Caki2 (cell line): ENCODE data around the gene GABBR1. TPM values are rescaled to one million over a fixed set of nuclear protein-coding genes. Genes with fewer than 3 reads are reported as not detected.

Experiments used
- DNase-seq: peaks from one replicate; pipeline ENCODE4 v3.0.0-alpha.2; 2015; ENCODE audit warnings: low read depth
- in situ Hi-C: cut with HindIII; loops from 2 replicates; pipeline ENCODE4 v1.10.0; 2016; ENCODE audit warnings: low sequenced_read_pairs, low pct_unique_long_range_greater_than_20kb, mixed read lengths
- total RNA-seq: library from RNA; depleted of rRNA; stranded (reverse); fragments of >200 nt; shearing (Covaris generic); gene quantifications from 2 replicates; pipeline ENCODE4 v1.2.3, GENCODE V29; 2014; ENCODE audit warnings: low replicate concordance

The GABBR1 gene
- total RNA-seq, 1 experiment from 2014 or later, result 1.6 TPM

GRCh38 chr6:29661071-29661470 is 28.1 kb upstream of the GABBR1 start:
- DNase-seq, result no peak
- in situ Hi-C loops, result no loop called here

DNA sequence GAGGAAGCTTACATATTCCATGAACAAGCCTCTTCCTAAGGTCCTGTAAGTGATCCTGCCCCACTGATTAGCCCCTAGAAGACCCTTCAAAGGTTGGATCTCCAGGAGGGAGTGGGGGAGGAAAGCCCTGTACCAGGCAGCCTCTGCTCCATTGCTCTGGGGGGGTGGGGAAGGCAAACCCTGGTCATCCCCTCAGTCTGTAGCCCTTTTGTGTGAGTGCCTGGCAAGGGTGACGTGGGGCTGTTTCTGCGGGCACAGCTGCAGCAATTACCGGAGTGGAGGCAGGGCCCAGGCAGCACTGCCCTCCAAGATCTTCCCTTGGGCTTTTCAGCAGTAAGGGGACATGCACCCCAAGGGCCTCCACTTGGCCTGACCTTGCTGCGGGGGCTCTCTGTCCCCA is 23.8 kb upstream of the GABBR1 start, which contains the start of gene MOG:
Gene MOG (plus strand): TSS at position 295 of the 400 bp plus-strand sequence. CDS start 118 bp downstream, outside the sequence.
- no peak for DNase-seq
- in situ Hi-C loops, result no loop called here

GRCh38 chr6:29656157-29656556 is 23.2 kb upstream of the GABBR1 start:
- in situ Hi-C loops, result no loop called here

GRCh38 chr6:29655658-29656057 is 22.7 kb upstream of the GABBR1 start:
- in situ Hi-C loops, result no loop called here
- DNase-seq, result no peak

More at GRCh38 chr6:29656157-29656556, 23.2 kb upstream of the GABBR1 start:
- no peak for DNase-seq

- DNase-seq, result peak; percentile 36
- in situ Hi-C loops, result no loop called here
Measured at GRCh38 chr6:29653452-29654038, 20.6 kb upstream of the GABBR1 start.

GRCh38 chr6:29652198-29652584 is 19.2 kb upstream of the GABBR1 start:
- no peak for DNase-seq
- in situ Hi-C loops, result no loop called here

DNA sequence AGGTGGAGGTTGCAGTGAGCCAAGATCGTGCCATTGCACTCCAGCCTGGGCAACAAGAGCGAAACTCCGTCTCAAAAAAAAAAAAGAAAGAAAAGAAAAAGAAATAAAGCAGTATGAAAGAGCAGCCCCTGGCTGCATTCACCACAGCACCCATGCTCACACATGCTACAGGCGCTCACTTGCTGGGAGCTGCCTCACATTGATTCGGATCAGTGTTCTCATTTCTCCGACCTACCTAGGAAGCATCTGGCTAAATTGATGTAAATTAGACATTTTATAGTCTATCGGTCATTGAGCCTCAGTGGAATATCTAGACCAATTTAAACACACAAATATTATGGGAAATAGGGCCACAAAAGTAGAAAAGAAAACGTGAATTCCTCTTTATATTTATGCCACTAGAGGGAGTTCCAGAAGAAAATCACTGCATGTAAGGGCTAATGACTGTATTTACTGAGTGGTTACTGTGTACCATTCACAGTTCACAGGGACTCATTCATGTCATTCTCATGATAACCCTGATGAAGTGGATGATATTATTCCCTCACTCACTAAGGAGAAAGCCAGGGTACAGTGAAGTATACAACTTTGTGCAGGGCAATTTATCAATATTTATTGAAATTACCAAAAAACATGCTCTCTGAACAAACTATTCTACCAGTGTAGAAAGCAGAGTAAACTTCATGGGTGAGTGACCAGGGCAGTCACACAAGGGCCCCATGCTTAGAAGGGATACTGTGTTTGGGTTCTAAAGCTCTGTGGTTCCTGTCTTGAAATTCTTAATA is 18.6 kb upstream of the GABBR1 start:
- peak; percentile 50 for DNase-seq
- in situ Hi-C loops, result no loop called here

DNA sequence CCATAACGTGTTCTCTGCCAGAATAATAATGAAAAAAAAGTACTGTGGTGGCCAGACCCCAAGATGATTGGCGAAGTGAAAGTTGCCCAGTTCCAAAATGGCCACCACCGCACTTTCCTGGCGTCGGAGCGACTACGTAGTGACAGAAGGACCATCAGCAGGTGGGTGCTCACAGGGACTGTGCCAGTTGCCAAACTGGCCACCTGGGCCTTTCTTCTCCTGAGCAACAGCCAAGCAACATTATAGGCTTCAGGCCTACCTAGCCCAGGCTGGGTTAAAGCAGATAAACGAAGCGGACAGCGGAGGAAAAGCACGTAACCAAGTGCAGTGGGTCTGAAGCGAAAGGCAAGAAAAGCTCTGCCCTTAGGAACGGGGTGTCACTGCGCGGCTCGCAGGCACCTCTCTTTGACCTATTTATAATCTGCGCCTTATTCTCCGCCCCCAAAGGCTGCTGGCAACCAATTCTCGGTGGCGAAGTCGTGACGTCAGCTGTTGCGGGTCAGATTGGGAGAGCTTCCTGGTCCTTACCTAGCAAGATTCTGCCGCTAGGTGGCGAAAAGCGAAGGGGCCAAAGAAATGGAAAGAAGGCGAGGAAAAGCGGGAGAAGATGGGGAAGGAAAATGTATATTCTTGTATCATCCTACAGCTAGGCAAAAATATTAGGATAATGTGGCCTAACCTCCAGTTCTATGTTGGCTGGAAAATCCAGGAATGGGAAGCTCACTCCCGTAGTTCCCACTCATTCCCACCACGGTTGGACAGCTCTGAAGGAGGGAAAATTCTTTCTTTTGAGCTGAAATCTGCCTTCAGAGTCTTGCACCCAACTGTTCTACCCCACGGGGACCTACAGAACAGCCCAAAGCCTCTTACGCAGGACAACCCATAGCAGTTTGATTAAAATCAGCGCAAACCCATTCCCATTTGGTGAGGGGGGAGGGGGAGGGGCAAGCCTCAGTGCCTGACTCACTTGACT is 17.0 kb upstream of the GABBR1 start:
- in situ Hi-C loops, result no loop called here
- DNase-seq, result peak; percentile 95

DNA sequence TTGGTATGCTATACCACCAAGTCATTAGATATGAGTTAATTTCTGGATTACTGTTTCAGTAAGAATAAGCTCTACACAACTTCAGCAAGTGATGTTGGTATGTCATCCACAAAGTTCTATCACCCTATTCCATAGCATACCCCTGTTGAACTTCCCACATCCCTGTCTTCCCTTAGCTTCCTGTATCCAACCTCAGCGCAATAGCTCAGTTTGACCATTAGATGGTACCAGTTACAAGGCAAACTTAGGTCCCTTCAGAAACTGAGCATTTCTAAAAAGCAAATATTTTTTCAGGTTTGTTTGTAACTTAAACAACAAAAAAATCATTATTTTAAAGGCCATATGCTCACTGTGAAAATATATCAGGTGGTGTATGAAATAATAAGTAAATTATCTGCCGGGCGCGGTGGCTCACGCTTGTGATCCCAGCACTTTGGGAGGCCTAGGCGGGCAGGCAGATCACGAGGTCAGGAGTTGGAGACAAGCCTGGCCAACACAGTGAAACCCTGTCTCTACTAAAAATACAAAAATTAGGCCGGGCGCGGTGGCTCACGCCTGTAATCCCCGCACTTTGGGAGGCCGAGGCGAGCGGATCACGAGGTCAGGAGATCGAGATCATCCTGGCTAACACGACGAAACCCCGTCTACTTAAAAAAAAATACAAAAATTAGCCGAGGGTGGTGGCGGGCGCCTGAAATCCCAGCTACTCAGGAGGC is 15.1 kb upstream of the GABBR1 start:
- in situ Hi-C loops, result no loop called here
- DNase-seq, result no peak

DNA sequence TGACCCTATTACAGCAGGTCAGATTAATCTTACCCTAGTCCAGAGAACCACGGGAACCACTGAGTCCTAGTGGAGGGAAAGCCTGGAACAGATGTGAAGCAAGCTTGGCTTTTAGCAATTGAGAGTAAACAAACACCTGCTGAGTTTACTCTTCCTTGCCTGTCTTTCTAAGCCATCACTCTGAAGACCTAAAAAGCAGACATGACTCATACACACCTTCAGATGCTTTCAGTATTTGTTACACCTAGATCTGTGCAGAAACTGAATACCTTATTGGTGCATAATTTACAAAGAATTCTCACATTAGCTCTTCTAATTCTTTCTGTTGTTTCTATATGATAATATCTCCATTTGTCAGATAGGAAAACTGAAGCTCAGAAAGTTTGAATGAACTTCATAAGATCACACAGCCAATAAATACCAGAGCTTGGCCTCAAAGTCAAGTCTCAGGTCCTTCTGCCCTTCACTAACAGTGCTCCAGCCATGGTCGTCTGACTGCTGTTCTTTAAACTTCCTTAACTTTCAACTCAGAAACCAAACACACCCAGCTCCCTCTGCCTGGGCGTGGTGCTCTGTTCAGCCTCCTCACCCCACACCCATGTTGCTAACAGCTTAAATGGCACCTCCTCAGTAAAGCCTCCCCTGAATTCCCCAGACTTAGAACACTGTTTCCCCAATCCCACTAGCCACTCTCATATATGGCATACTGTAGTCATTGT is 8.6 kb upstream of the GABBR1 start:
- DNase-seq, result no peak
- in situ Hi-C loops, result no loop called here

GRCh38 chr6:29637247-29637646 is 4.3 kb upstream of the GABBR1 start:
- no peak for DNase-seq

DNA sequence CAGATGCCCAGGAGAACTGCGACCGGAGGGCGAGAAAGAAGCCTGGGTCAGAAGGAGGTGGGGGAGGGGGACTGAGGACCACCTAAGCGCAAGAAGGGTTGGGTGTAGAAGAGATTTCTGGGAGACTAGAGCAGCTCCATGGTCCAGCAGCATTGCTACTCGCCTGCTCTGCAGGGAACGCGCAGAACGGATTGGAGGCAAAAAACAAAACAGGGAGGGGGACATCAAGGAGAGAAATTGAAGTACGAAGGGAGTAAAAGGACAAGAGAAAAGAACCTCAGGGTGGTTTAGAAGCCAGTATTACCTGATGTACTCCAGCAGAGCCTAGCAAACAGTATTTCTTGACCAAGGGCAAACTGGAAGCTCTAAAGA is 537 bp upstream of the GABBR1 start:
- in situ Hi-C loops, result no loop called here
- DNase-seq, result no peak

More at GRCh38 chr6:29637247-29637646, 4.3 kb upstream of the GABBR1 start:
- in situ Hi-C loops, result no loop called here

- in situ Hi-C loops, result no loop called here
- DNase-seq, result peak; percentile 53
Measured at GRCh38 chr6:29631860-29632731, 887 bp downstream of the GABBR1 start.

- in situ Hi-C loops, result no loop called here
- peak; percentile 33 for DNase-seq
Measured at GRCh38 chr6:29631209-29631810, 1.7 kb downstream of the GABBR1 start.

DNA sequence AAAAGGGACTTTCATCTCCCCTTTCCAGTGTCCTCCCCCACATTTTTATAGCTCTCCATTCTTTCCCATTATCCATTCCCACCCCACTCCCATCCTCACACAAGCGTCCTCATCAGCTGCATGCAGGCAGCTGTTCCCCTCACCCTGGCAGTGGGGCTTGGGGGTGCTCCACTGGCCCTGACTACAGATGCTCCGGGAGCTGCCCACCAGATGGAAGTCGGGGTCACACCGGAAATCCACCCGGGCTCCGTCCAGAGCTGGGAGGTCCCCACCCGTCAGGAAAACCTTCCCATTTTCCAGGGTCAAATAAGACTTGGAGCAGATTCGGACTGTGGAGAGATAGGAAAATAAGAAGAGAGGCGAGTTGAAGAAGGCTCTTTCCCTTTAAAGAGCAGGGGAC is 2.7 kb downstream of the GABBR1 start:
- in situ Hi-C loops, result no loop called here
- DNase-seq, result no peak

DNA sequence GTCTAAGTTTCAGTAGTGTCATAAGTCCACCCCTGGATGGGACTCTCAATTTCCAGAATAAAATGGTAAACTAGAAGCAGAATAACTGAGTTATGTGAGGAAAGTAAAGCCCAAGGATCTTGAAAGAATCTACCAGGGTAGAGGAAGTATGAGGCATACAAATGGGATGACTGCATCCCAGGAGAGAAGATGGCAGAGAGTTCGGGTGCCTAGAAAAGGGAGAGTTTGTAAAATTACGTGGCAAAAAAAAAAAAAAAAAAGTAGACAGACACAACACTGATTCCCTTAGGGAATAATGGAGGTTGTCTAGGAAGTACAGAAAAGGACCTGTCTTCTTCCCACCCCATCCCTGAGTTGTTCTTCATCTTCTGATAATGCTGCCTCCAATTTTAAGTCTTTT is 3.4 kb downstream of the GABBR1 start:
- in situ Hi-C loops, result no loop called here
- no peak for DNase-seq
